Limb (tissue), 2 donors: Measurements from ENCODE around the gene CCDC92B.
"Not testable (repeated sequence)": the region's sequence is repeated elsewhere in the genome, so short reads cannot be mapped to it uniquely, and the experiment has no call there.

ENCODE experiments used
- DNase-seq, 2 donors: peaks; one replicate each; pipeline ENCODE4 v3.0.0-alpha.2; 2016; ENCODE audit errors: extremely low spot score in 2 of 2

Gene CCDC92B

DNA sequence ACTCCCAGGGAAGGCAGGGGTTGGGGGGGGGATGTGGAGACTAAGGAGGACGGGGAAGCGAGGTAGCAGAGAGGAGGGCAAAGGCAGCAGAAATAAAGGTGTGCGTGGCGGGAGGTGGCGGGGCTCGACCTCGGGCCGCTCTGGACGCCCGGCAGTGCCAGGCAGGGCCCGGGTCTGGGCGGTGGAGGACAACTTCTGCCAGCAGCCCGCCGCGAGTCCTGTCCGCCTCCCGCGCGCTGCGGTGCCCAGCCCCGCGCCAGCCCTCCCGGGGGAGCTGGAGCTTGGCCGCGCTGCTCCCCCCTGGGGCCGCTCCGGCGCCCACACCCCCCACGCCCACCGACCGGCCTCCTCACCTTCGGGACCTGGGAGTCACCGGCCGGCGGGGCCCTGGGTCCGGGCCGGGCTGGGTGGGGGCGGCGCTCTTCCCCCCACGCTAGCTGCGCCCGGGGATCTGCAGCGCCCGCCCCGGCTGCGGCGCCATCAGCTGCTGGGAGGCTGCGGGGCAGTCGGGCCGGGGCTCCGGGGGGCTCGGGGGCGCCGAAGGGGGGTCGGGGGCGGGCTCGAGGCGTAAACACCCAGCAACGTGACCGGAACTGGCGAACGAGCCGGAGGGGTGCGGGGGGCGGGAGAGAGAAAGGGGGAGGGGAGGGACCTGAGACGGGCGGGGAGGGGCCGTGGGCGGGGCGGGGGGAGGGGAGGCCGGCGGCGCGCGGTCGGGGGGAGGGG, at the start of gene CCDC92B:
TSS of gene CCDC92B (minus strand) at position 595 of the 726 bp plus-strand sequence. CDS start 14,507 bp downstream, outside the sequence.
- no peak for DNase-seq

DNA sequence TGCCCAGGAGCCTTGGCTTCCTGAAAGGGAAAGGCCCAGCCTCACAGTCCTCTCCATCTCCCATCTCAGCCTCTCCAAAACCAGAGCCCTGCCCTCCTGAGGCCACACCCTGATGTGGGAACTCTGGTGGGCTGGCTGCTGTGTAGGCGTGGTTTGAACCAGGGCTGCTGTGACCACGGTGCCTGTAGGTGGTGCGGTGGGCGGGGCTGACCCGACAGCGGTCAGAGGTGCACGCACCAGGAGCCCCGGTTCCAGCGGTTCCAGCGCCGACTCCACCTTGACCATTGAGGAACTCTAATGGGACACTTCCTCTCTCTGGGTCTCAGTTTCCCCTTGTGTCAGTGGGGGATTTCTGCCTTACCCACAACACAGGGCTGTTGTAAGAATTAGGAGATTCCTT, 49.2 kb upstream of the CCDC92B start:
- DNase-seq, result no peak

DNA sequence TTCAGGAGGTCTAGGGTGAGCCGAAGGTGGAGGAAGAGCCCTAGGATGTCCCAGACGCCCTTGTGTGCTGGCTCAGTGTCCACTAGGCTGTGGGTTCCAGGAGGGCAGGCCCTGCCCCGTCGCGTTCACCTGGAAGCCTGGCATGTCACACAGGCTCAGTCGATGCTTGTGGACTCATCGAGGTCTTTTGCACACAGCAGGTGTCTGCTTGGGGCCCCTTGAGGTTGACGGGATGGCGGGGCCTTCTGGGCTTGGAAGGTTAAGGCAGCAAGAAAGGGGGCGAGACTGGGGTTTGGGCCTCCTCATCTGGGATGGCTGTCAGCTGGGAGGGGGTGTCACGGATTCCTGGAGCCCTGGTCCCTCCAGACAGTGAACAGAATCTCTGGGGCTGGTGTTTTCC, 48.7 kb upstream of the CCDC92B start:
- no peak for DNase-seq

DNA sequence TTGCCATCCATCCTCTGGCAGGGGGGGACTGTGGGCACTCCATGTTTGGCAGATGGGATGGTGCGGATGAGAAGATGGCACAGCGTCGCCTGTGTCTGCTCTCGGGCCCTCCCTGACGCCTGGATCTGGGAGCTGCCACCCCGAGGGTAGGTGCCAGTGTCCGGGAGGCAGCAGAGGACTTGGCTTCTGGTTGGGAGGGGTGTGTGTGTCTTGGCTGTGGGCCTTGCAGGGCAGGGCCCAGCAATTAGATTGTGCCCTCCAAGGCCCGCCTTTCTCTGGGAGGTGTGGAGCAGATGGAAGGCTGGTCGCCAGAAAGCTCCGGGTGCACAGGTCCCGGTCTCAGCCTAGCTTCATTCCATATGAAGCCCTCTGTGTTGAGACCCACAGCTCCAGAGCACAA, 48.2 kb upstream of the CCDC92B start:
- no peak for DNase-seq

DNA sequence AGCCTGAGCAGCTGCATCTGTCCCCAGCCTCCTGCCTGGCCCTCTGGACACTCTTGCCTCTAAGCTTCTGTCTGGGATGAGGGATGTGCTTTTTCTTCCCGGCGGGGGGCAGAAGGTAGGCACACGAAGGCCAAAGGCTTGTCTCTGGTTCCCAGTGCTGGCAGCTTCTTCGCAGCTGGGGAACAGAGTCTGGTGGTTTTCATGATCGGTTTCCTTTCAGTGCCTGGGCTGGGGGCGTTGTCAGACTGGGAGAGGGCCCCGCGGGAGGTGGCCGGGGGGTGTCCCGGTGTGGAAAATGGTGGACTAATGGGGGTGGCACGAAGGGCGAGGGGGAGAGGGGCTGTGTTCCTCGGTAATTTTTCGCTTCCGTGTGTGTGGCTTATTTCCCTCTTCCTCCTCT, 47.8 kb upstream of the CCDC92B start:
- no peak for DNase-seq

DNA sequence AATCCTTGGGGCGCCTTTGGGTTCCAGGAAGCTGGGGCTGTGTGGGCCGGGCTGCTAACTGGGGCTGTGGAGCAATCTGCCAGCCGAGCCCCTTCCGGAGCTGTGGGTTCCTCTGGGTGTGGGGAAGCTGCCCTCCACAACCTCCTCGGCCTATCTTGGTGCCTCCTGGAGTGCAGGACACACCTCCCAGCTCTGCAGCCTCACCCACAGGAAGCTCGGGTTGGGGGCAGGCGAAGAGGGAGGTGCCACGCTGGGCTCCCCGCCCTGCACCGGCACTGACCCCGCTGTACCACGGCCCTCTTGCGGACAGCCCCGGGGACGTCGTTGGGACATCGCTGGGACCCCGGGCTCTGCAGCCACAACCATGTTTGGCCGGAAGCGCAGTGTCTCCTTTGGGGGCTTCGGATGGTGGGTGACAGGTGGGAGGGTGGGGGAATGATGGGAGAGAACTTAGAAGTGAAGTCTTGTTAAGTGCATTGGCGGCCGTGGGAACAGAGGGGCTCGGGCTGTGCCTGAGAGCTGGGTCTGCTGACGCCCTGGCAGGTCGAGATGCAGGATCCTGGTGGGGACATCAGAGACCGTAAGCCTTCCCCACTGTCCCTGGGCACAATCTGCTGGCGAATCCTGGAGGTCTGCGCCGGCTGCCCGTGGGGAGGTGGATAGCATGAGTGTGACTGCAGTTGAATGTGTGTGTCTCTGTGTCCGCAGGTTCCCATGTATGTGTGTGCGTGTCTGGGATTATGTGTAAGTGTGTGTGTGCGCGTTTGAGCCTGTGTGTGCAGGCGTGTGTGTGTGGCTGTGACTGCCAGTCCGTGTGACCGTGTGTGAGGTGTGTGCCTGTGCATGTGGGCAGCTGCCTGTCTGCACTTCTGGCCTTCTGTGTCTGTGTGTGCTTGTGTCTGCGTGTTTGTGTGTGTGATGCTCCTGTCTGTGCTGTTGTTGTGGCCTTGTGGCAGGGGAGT, 47.0 kb upstream of the CCDC92B start, which contains the start of gene RAP1GAP2:
TSS of gene RAP1GAP2 (plus strand) at position 275 of the 962 bp plus-strand sequence. CDS start at position 365, 90 bp downstream.
- no peak for DNase-seq

DNA sequence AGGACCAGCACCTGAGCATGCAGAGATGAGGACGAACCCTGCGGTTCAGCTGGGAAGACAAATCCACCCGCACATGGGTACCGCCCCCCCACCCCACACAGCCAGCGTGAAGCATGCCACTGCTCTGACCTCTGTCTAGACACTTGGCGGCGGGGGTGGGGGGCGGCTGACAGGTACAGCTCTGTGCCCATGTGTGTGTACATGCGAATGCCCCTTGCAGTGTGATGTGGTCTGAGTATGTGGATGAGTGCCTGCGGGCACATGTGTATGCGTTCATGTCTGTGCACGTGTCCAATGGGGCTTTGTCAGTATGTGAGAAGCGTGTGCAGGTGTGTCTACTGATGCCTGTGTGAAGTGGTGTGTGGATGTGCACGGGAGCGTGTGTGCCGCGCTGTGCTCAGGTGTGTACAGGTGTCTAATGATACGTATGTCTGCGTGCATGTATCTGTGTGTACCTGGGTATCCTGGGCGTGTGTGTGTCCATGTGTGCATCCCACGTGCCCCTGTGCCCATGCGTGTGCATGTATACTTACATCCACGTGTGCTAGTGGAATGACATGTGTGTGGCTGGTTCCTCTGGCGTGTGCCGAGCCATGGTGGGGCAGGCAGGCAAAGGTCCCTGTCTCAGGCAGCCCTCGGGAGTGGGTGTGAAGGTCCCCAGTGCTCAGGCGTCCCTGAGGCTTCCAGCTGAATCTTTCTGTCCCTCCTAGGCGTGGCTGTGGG, 46.1 kb upstream of the CCDC92B start:
- no peak for DNase-seq

DNA sequence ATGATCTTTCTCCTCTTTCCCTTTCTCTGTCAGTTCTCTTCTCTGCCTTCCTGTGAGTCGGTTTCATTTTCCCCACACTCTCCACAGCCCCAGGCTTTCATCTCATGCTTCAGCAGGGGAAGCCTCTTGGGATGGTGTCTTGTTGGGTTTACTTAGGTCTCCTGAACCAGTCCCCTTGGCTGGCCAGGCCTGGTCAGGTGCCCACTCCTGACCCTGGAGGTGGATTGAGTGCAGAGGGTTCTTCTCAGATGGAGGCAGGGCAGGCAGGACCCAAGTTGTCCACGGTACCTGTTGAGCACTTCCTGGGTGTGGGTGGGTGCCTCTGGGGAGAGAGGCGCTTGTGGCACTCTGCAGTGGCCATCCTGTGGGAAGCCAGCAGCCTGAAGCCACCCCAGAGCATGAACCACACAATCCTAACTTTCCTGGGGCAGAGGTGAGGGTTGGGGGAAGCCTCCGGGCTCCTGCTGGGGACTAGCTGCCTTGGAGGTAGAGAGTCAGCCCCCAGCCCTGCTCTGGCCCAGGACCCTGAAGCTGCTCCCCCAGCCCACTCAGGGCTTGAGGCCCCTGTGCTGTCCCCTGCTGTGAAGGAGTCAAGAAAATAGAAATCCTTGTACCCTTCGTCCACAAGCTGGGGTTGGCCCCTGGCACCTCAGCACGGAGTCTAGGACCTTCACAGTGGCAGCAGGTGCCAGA, 44.8 kb upstream of the CCDC92B start:
- no peak for DNase-seq

DNA sequence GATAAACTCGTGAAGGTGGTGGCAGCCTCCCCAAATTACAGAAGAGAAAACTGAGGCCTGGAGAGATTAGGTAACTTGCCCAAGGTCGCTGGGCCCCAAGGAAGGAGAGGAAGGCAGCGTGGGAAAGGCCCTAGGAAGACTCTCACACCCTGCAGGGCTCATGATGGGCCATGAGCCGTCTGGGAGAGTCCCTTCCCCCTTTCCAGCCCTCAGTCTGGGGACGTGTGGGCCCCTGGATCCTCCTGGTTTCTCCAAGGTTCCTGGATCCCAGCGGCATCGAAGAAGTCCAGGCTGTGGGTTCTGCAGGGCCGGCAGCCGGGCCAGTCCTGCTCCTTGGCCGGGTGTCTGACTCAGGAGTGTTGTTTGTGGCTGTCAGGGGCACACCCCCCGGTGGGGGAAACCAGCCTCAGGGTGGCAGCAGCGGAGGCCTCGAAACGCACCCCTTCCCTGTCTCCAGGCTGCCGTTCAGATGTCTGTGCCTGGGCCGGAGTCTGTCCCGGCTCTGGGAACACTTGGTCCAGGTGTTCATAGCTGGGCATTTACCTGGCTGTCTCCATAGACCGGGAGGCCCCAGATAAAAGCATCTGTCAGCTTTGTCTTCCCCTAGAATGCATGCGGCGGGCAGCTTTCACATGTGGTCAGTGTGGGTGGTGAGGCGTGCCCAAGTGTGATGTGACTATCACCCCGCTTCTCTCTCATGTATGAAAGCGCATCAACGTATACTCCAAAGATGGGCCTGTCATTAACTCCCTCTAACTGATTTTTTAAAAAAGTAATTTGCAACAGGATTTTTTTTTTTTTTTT, 43.1 kb upstream of the CCDC92B start:
- DNase-seq, result no peak

DNA sequence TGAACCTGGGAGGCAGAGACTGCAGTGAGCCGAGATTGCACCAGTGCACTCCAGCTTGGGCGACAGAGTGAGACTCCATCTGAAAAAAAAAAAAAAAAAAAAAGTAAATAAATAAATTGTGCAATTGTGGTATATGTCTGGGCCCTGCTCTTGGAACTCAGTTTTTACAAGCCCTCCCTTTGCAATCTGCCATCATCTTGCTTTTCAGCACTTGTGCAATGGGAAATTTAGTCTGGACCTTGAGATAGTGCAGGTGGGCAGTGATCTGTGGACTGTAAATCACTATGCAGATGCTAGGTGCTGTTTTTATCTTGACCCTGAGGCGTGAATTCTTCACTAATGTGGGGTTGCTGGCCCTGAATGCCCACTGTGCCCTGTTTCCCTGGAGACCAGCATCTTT, 40.2 kb upstream of the CCDC92B start:
- DNase-seq, result no peak

DNA sequence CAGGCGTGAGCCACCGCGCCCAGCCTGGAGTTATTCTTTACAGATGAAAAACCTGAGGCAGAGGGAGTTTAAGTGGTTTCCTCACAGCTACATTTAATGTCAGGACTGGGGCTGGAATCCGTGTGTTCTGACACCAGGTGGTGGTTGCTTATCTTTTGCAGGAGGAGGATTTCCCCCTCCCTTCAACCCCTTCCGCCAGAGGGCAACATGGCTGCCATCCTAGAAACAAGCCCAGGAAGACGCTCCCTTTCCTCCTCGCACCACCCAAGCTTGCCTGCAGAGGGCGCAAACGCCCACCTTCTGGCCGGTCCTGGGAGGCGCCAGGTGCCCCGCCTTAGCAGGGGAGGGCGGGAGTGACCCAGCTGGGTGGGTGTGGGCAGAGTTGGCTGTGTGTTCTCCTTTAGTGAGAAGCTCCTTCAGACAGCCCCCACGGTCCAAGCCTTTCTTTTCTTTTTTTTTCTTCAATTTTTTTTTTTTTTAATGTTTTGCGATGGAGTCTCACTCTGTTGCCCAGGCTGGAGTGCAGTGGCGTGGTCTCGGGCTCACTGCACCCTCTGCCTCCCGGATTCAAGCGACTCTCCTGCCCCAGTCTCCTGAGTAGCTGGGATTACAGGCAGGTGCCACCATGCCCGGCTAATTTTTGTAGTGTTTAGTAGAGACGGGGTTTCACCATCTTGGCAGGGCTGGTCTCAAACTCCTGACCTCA, 36.9 kb upstream of the CCDC92B start:
- peak; percentile 65 to 90 for DNase-seq

DNA sequence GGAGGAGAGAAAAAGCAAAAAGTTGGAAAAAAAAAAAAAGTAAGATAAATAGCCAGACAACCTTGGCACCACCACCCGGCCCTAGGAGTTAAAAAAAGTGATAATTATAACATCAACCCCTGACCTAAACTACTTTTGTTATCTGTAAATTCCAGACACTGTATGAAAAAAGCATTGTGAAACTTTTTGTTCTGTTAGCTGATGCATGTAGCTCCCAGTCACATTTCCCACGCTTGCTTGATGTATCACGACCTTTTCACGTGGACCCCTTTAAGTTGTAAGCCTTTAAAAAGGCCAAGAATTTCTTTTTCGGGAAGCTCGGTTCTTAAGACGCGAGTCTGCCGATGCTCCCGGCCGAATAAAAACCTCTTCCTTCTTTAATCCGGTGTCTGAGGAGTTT, 35.9 kb upstream of the CCDC92B start:
- DNase-seq, result not testable (repeated sequence)

DNA sequence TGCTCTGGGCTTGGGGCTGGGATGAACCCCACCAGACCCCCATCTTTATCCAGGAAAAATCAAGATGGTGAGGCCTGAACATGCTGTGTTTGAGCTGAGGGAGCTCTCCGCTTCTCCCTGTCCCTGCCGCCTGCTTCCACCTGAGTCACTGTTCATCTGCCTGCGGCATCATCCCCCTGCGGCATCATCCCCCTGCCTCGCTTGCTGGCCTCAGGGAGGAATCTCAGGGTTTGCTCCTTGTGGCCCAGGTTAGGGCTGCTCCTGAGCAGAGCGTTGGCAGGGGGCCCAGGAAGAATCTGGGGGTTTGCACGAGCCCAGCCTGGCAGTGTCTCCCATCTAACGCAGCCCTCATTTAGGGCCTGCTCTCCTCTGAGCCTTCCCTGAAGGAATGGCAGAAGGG, 35.4 kb upstream of the CCDC92B start:
- DNase-seq, result no peak

DNA sequence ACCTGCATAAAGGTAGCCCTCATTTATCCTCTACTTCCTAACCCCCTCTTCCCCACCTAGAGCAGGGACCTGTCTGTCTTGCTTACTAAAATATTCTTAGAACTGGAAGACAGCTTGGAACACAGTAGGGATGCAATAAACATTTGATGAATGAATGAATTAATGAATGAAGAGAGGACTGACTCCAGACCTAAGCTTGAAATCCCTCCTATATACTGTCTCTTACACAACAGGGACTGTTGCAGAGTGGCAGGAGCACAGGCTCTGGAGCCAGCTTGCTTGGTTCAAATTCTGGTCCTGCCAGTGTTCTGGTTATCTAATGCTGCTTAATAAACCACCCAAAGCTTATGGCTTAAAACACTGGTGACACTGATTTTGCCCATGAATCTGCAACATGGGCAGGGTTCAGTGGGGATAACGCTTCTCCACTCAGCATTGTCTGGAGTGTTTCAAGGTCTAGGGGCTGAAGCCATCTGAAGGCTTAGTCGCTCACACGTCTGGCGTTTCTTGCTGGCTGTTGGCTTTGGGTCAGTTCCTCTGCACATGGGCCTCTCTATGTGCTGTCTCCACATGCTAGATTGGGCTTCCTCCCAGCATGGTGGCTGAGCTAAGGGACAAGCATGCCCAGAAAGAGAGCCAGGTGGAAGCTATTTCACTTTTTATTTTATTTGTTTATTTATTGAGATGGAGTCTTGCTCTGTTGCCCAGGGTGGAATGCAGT, 34.0 kb upstream of the CCDC92B start:
- DNase-seq, result no peak

DNA sequence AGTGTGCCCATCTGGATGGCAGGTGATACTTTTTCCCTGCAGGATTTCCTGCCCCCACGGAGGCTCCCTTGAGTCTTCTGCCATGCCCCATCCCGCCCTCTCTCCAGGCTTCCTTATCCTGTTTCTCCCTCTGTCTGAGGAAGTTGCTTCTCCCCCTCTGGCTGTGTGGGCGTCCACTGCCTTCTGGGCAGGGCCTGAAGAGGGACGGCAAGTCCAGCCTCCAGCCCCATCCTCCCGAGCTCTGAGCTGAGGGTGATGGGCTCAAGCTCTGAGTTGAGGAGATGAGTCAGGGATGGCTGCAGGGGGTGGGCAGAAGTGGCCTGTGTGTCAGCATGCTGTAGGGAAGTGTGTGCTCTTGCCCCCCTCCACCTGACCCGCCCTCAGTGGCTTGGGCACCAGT, 32.6 kb upstream of the CCDC92B start:
- DNase-seq, result no peak

DNA sequence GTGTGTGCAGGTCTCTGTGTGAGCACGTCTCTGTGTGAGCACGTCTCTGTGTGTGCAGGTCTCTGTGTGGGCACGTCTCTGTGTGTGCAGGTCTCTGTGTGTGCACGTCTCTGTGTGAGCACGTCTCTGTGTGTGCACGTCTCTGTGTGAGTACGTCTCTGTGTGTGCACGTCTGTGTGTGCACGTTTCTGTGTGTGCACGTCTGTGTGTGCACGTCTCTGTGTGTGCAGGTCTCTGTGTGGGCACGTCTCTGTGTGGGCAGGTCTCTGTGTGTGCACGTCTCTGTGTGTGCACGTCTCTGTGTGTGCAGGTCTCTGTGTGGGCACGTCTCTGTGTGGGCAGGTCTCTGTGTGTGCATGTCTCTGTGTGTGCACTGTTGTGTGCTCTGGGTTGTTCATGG, 32.1 kb upstream of the CCDC92B start:
- not testable (repeated sequence) for DNase-seq

DNA sequence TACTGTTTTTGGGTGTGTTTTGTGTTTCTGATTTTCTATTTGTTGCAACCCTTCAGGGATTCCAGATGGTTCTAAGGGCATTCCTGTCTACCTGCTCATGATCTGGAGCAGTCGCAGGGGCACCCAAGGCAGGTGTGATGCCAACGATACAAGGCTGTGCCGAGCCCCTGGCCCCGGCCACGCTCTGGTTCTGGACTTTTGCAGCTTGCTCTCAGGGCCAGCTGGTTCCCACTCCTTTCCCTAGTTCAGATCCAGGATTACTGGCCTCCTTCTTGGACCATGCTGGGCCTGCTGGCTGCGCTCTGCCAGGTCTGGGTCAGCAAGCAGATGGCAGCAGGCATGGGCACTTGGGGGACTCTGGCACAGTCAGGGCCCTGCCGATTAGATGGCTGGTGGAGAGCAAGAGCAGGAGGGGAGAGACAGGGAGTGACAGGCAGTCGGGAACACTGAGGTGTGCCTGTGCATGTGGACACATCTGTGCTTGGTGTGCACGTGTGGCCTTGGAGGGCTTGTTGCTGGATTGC, 31.5 kb upstream of the CCDC92B start:
- DNase-seq, result no peak

DNA sequence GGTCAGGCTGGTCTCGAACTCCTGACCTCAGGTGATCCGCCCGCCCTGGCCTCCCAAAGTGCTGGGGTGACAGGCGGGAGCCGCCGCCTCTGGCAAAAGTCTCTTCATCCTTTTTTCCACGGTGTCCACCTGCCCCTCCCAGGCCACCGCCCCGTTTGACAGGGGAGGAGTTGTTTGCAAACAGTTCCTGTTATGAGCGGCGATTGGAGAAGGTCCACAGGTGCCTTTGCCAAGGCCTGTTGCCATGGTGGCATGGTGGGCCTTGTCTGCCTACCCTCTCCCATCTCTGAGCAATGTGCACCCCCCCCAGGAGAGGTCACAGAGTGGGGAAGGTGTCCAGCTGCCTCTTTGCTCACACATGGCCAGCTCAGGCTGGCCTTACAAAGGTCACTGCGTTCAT, 30.8 kb upstream of the CCDC92B start:
- no peak for DNase-seq

DNA sequence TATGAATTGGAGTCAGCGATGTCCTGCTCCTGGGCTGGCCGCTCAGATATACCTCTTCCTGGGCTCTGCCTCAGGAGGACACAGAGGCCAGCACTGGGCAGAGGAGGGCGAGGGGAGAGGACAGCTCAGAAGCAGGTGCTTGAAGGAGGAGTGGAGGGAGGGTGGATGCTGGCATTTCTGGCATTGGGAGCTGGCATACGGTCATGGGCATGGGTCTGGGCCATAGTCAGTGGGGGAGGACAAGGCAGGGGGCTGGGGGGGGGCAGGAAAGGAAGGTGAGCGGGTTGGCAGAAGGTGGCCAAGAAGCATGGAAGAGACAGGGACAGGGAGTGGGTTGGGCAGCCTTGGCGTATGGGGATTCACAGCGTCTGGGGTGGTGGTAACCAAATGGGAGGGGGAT, 30.1 kb upstream of the CCDC92B start:
- DNase-seq, result no peak
